GM19468 (cell line): Measurements from ENCODE around the gene ARIH2.

ENCODE experiments used
- ATAC-seq: cut with Tn5 transposase; IDR thresholded peaks from one replicate; pipeline ENCODE4 v1.9.1; 2021; ENCODE audit warnings: mild to moderate bottlenecking, moderate library complexity, moderate number of reproducible peaks; ENCODE audit not compliant: unreplicated experiment; ENCODE audit errors: extremely low read depth

ARIH2 gene

DNA sequence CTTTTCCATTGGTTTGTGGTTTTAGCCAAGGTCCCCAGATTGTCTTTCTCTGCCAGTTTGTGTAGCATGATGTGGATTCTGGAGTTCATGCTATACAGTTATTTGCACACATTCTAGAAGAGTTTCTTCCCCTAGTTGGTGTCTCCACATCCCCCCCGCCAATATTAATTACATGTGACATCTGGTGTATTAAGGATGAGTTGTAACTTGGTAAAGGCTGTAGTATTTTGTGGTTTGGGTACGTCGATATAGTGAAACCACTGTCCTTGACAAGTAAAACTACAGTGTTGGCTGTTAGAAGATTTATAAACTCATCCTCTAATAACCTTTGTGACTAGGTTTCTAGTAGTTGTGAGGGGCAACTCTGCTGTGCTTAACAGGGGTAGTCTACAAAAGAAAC is 47.7 kb downstream of the ARIH2 start:
- ATAC-seq, result no peak

DNA sequence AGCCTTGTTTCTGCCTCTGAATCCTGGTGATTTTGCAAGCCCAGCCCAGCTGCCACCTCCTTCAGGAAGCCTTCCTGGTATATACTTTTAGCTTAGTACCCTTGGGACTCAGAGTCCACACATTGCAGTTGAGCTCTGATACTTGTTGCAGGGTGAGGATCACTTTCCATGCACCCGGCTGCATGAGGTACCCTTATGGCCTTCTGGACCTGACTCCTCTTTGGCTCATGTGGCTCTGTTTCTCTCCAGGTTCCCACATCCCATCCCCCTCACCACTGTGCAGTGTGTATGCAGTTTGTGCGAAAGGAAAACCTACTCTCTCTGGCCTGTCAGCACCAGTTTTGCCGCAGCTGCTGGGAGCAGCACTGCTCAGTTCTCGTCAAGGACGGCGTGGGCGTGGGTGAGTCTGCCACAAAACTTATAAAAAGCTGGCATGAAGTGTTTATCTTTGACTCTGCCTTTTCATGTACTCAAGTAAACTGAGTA is 48.3 kb downstream of the ARIH2 start:
- ATAC-seq, result no peak

DNA sequence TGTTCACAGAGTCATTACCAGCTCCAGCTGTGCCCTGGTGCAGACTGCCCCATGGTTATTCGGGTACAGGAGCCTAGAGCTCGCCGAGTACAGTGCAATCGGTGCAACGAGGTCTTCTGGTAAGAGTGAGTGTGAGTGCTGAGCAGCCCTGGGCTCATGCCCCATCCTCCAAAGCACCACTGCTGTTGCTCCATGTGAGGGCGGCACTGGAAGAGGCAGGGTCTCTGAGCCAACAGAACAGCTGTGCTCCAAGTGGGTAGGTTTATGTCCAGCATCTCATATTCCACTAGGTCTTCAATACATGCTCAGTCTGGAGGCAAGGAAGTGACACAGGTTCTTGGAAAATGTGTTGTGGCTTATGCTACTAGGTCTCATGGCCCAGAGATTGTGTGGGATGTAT is 51.9 kb downstream of the ARIH2 start:
- ATAC-seq, result no peak

DNA sequence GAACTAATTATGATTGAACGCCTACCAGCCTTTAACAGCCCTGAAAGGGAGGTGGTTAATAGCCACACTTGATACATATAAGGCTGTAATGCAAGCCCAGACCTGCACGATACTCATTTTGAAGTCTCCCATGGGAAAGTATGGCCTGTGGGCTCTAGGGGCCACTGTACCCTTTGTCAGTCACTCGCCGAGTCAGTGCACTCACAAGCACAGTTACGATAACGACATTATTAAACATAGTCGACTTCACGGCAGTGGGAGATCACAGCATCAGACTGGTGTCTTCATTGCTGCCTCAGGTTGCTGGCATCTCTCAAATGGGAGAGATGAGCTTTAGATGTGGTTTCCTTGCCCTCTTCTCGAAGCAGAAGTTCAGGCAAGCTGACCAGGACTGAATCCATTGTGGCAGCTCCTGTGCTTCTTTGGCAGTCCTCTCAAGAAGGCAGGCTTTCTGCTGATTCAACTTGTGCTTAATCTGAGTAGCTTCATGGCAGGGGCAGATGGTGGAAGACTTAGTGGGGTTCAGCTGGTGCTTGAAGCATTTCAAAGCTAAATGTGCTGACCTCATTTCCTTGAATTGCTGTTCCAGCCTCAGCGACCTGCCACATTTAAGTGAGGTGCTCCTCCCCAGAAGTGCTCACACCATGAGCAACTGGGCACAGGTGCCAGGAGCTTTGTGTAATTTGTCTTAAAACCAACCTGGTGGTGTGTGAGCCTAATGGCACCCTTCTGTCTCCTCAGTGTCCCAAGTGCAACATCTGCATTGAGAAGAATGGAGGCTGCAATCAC is 55.6 kb downstream of the ARIH2 start:
- no peak for ATAC-seq

DNA sequence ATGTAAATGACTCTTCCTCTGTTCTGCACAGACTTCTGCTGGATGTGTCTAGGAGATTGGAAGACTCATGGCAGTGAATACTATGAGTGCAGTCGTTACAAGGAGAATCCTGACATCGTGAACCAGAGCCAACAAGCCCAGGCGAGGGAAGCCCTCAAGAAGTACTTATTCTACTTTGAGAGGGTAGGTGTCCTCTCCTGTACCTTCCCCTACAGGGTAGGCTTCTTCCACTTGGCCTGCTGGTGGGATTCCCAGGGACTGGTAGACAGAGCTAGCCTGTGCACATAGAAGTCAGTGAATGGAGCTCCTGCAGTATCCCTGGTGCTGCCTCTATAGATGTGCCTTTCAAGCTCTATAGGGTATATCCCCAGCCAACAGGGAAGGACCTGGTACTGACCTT is 60.8 kb downstream of the ARIH2 start:
- ATAC-seq, result no peak

DNA sequence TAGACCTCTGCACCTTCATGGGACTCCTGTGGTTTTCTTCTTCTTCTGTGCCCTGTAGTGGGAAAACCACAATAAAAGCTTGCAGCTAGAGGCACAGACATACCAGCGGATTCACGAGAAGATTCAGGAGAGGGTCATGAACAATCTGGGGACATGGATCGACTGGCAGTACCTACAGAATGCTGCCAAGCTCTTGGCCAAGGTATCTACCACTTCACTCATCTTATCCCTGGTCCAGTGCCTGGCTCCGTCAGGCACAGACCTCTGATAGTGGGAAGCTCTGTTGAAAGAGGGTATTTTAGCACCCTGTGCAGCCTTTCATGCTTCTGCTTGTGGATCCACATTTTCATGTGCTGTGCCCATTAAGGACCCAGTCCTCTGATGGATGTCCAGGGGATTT is 61.7 kb downstream of the ARIH2 start:
- ATAC-seq, result no peak

DNA sequence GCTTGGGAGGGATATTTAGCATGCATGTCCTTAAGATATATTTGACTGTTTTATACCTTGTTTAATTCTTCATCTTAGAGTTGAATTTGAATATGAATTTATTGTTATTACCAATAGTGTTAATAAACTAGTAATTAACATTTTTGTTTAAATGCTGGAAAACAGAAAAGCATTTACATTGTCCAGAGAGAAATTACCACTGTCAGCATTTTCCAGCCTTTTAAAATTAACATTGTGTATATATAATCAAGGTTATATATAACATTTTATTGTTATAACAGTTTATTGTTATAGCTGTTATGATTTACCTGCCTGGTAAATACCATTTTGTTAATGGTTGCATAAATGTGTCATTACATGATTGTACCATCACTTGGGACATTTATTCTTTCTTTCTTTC is 63.4 kb downstream of the ARIH2 start:
- no peak for ATAC-seq

DNA sequence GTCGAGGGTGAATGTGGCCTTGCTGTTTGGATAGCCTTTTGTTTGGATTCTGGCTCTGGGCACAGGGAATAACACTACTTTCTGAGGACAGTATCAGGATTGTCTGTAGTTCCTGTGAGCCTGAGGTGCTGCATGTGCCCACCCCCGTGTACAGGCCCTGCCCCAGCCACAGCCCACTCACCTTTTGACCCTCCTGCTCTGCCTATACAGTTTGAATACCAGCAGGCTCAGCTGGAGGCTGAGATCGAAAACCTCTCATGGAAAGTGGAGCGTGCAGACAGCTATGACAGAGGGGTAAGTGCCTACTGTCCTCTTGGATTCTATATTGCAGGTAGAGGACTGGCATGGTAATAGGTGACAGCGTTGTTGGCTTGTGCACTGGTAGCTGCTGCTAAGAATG is 64.0 kb downstream of the ARIH2 start:
- ATAC-seq, result no peak

DNA sequence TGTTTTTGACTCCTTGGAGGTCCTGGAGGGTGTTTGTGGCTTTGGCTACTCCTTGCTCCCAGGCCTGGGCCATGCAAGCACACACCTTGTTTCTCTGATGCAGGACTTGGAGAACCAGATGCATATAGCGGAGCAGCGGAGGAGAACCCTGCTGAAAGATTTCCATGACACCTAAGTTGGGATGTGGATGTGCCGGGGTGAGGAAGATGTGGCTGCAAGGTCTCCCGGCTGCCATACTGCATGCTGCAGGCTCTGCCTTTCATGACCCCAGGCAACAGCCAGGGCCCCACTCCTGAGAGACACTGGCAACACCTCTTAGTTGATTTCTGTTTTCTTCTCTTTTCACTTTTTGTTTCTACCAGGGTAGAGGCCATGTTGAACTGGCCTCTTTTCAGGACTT is 64.5 kb downstream of the ARIH2 start:
- no peak for ATAC-seq

DNA sequence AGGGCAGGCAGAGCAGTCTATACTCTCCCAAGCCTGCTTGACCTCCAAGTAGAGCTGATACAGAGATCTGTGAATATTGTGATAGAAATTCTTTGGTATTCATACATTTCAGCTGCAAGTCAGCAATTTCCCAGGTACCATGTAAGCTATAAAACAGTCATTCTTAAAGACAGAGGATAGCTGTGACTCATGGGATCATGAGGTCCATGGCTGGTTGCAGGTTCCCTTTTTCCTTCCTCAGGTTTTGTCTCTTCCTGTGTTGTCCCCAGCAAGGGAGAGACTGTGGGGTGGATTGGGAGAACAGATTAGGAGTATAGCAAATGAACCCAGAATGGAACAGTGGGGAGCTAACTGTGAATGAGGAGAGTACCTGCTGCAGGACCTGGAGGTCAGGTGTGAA is 66.0 kb downstream of the ARIH2 start:
- no peak for ATAC-seq

DNA sequence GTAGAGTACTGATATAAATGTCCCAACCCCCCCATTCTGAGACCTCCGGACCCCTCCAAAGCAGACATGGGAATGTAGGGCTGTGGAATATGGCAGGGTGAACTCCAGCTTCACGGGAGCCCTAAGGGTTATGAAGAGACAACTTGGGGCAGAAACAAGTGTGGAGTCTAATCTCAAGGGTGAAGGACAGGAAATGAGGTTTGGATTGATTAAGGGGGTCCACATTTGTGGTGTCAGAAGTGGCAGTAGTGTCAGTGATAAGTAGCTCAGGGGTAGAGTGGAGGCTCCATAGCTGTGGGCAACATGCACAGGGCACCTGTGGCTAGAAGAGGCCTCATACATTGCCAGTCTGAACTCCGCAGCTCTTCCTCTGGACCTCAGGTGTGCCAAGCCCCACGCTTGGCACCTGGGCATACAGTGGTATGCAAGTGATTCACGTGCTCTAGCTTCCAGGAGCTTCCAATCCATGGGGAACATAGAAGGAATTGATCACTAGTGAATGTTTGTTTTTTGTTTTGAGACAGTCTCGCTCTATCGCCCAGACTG is 67.3 kb downstream of the ARIH2 start:
- ATAC-seq, result no peak

DNA sequence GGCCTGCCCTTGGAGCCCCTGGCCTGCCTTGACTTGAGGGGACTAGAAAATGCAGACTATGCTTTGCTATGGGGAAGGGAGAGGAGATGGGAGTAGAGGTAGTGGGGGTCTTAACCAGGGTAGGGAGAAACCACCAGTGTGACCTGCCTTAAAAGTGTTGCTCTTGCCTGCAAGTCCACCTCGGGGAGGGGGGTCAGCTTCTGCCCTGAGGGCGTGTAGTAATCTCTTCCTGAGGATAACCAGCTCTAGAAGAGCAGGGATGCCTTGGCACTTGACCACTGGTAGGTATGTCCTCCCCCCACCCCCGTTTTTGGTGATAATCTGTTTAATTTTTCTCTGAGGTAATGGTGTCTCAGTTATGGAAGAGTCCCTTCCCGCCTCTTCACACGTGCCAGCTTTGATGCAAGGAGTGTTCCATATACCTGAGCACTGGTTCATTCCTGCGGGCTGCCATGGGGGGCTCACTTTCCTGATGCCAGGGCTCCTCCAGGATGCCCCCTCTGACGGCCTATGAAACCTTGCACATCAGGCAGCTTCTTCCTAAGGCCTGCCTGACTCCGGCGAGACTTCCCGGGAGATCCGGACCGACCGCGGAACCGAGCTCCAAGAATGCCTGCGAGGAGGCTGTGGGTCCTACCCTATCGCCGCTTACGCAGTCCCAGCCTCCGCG is 70.6 kb downstream of the ARIH2 start:
- no peak for ATAC-seq

DNA sequence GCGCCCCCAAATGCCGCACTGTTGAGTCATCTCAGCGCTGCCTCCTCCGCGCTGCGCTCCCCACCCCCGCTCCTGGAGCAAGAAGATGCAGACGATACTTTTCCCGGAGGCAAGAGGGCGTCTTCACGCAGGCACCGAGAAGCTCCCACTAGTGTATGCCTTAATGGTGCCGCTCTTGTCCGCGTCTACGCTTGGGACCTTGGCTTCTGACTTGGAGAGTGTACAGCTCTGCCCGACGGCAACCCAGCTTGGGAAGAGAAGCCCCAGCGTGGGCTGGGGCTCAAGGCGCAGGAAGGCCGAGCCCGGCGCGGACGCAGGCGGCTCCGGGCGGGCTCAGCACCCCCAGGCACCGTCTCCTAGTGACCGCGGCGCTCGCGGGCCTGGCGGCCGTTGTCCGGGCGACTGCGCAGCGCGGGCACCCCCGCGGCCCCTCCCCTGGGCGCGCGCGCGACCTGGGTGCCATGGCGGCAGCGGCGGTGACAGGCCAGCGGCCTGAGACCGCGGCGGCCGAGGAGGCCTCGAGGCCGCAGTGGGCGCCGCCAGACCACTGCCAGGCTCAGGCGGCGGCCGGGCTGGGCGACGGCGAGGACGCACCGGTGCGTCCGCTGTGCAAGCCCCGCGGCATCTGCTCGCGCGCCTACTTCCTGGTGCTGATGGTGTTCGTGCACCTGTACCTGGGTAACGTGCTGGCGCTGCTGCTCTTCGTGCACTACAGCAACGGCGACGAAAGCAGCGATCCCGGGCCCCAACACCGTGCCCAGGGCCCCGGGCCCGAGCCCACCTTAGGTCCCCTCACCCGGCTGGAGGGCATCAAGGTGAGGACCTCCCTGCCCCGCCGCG is 71.4 kb downstream of the ARIH2 start, which contains the start of gene P4HTM:
Gene P4HTM, plus strand, starts transcription at position 446 of the 840 bp plus-strand sequence. Its CDS starts 16 bp downstream, at position 462.
- peak; percentile 15 for ATAC-seq

DNA sequence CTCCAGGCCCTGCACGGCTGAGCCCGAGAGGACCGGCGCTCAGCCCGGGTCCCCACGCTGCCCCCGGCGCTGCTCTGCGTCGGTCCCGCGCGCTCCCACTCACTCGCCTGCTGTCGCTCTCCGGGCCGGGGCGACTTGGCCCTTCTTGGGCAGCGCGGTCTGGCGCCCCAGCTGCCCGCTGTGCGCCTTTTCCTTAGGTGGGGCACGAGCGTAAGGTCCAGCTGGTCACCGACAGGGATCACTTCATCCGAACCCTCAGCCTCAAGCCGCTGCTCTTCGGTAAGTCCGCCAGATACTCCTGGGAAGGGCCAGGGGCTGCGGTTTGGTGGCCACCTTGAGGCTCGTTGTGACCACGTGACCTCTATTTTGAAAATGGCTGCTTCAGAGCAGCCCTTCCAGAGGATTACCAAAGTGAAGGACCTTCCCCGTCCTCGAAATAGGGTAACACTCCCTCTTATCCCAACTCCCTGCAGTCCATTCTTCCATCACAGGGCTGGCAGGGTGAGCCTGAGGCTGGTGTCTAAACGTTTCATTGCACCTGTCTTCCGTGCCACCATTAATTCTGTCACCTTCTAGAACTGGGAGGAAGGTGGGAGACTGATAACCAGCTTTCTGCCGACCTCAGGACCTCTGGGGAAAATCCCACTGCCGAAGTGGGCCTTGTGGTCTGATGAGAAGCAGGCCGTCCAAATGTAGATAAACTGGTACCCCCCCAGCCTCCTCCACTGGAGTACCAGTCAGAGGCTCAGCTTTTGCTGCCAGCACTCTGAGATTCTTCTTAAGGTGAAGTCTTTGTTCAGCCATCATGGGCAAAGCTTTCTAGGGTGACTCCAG is 72.2 kb downstream of the ARIH2 start:
- no peak for ATAC-seq

DNA sequence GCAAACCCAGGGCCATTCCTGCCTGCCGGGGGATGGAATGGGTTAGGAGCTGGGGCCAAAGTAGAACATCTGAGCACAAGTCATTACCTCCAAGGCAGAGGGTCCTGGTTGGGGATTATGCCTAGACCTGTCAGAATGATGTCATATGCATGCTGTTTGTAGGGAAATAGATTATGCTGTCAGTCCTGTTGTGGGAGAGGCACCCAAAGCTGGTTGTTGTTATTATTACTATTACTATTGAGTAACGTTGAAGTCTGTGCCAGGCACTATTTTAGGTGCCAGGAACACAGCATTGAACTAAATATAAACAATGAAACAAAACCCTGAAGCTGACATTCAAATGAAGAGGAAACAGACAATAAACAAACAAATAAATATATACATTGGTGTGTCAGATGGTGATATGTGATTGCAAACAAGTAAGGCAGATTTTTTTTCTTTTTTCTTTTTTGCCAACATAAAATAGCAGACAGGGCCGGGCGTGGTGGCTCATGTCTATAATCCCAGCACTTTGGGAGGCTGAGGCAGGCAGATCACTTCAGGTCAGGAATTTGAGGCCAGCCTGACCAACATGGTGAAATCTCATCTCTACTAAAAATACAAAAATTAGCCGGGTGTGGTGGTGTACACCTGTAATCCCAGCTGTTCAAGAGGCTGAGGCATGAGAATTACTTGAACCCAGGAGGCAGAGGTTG is 73.4 kb downstream of the ARIH2 start:
- ATAC-seq, result no peak

DNA sequence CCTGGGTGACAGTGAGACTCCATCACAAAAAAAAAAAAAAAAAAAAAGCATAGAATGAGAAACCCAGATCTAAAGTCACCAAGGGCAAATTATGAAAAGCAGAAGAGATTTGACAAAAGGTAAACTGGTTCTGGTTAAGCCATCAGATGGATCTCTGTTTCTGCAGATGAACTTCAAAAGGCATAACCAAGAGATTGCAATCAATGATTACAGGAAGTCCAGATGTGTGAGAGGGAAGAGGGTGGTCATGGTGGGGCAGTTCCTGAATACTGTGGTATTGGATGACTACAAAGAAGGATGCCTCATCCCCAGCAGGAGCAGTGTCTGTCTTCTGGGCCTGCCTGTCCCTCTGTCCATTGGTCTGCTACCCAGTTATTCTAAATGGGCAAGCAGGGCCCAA is 75.2 kb downstream of the ARIH2 start:
- ATAC-seq, result no peak

DNA sequence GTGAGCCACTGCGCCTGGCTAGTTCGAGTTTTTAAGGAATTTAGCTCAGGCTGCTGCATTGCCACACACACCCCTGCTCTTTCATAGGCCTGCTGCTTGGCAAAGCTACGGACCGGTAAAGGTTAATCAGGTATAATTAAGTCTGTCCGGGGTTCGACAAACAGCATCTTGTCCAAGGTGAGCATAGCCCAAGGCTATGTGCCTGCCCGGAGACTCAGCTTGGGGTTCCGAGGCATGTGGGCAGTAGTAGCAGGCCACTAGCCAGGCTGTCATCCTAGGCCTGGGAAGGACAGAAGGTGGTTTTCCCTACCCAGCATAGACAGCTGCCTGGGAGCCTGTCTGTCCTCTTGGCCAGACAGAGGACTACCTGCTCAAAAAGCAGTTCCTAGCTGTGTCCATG is 78.0 kb downstream of the ARIH2 start:
- no peak for ATAC-seq

DNA sequence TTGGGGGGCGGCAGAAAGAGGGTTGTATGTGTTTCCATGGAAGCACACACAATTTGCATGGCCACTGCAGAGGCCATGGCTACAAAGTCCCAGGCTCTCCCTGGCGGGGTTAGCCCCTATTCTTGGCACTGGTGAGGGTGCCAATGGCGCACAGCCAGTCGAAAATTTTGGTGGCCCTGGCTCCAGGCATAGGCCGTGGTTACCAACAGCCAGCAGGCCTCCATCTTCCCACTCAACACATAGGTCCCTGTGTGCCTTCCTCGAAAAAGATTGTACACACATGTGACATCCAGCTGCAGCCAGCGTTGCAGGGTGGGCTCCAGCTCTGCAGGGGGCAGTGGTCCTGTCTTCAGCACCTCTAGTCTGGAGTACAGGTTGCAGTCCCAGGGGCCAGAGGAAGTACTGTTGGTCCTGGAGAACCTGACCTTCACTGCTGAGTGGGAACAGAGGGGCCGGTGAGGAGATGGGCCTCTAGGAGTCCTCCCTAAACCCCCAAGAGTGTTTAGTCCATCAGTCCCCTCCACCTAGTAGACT is 78.5 kb downstream of the ARIH2 start:
- no peak for ATAC-seq
